Measurements from ENCODE around the gene SON. TPM values are rescaled to one million over a fixed set of nuclear protein-coding genes. Genes with fewer than 3 reads are reported as not detected.

The SON gene
- total and polyA plus RNA-seq, 2 of the 4 experiments (the other 2 are of a cell fraction): 81.6 to 146 TPM

- WGBS, 2 experiments (ENCODE audit: extremely low coverage in 2 of 2, insufficient read length in 1 of 2): 80% methylated on average over 2 of the region's 7 CpGs; no CpG with 5 or more reads in 1 of the 2 experiments
- no peak overlapping the region for H3K14ac ChIP-seq (replicated peaks; ENCODE audit: low read depth, low read length)
- H3K4me2 ChIP-seq (ENCODE audit: low read depth, low read length): no peak overlapping the region
- no peaks in the 10 kb centered on the region for H3K79me1 ChIP-seq (ENCODE audit: low read depth in 1 of 2, low read length in 2 of 2)
- no peaks in the 10 kb centered on the region for H3K27me3 ChIP-seq (ENCODE audit: control insufficient read depth, insufficient read depth, low read length)
- POLR2A ChIA-PET (ENCODE audit: unreplicated experiment): no interaction called here
- intact Hi-C loops (cut with micrococcal nuclease) (no loop called here), in situ Hi-C loops (cut with MboI; ENCODE audit: low sequenced_read_pairs) (no loop called here), dilution Hi-C loops (cut with HindIII; ENCODE audit: low sequenced_read_pairs, unreplicated experiment) (no loop called here)
- H3K9ac ChIP-seq (ENCODE audit: low read depth, low read length): no peak overlapping the region
- BruUV-seq (replicated peaks): no TSS peak
- no peak overlapping the region for H3K18ac ChIP-seq (ENCODE audit: low read depth, low read length)
- no peak overlapping the region for H2AK9ac ChIP-seq (replicated peaks; ENCODE audit: low read depth, low read length, poor library complexity)
- no peaks in the 10 kb centered on the region for H4K20me1 ChIP-seq (ENCODE audit: insufficient read depth, low read length)
- no peak overlapping the region for H2AFZ ChIP-seq (replicated peaks; ENCODE audit: low read length, poor library complexity)
- H3K4me3 ChIP-seq (ENCODE audit: insufficient read depth, low read depth, low read length): no peak overlapping the region
- H2AK5ac ChIP-seq (ENCODE audit: low read depth, low read length): no peak overlapping the region
- H2BK5ac ChIP-seq (ENCODE audit: low read depth, low read length, poor library complexity, severe bottlenecking): no peak overlapping the region
- TF ChIP-seq BHLHE40 (IDR thresholded peaks at IDR 0.05; ENCODE audit: low read depth, low read length) (no peak), RFX5 (IDR thresholded peaks at IDR 0.05; ENCODE audit: low read depth, low read length) (no peak), FOS (IDR thresholded peaks at IDR 0.05; ENCODE audit: low read depth, low read length) (no peak), CTCF (conservative IDR thresholded peaks at IDR 0.05; ENCODE audit: low read depth, low read length) (no peak), SMC3 (IDR thresholded peaks at IDR 0.05; ENCODE audit: low read depth, low read length) (no peak), CEBPB (IDR thresholded peaks at IDR 0.05; ENCODE audit: low read depth, low read length) (no peak), RAD21 (IDR thresholded peaks at IDR 0.05; ENCODE audit: low read length) (no peak), RCOR1 (IDR thresholded peaks at IDR 0.05; ENCODE audit: insufficient replicate concordance, low read length) (no peak), MAZ (IDR thresholded peaks at IDR 0.05; ENCODE audit: borderline replicate concordance, low read depth, low read length) (no peak), ELK1 (IDR thresholded peaks at IDR 0.05; ENCODE audit: borderline replicate concordance, low read depth, low read length) (no peak), USF2 (IDR thresholded peaks at IDR 0.05; ENCODE audit: low read depth, low read length) (no peak), MAFK (IDR thresholded peaks at IDR 0.05; ENCODE audit: low read depth, low read length) (no peak), NFE2L2 (IDR thresholded peaks at IDR 0.05; ENCODE audit: low read depth, low read length) (no peak), MXI1 (IDR thresholded peaks at IDR 0.05; ENCODE audit: borderline replicate concordance, low read depth, low read length) (no peak), CHD1 (IDR thresholded peaks at IDR 0.05; ENCODE audit: low read depth, low read length) (no peak)
- H3K9me3 ChIP-seq (ENCODE audit: control insufficient read depth, insufficient read depth, low read length): no peaks in the 10 kb centered on the region
- no peak overlapping the region for H2BK20ac ChIP-seq (ENCODE audit: low read depth, low read length)
- ATAC-seq (ENCODE audit: low read depth) (no peak), DNase-seq (no peak)
- no peak overlapping the region for H2BK15ac ChIP-seq (ENCODE audit: low read depth, low read length)
- no peaks in the 10 kb centered on the region for H3K4me1 ChIP-seq (ENCODE audit: control insufficient read depth, insufficient read depth, low read length)
- H3K56ac ChIP-seq (ENCODE audit: extremely low read depth, insufficient read depth, low read length): no peak overlapping the region
- no peak overlapping the region for H3K27ac ChIP-seq (ENCODE audit: insufficient read depth, low read length)
- H3K9me1 ChIP-seq (ENCODE audit: insufficient read depth, low read length): peaks cover 2% of the 10 kb centered on the region; the same call in 1 of the 2 replicates
- H4K8ac ChIP-seq (ENCODE audit: low read depth in 2 of 2, low read length in 2 of 2): no peak overlapping the region
- H2BK120ac ChIP-seq (ENCODE audit: low read depth, low read length): no peak overlapping the region
- peaks cover 12% of the 10 kb centered on the region for H3K36me3 ChIP-seq (ENCODE audit: control insufficient read depth, insufficient read depth, low read length)
- no peak overlapping the region for H4K5ac ChIP-seq (ENCODE audit: low read depth, low read length)
- H3K23ac ChIP-seq (ENCODE audit: low read depth, low read length): no peak overlapping the region
- H4K91ac ChIP-seq (ENCODE audit: insufficient read depth, low read depth, low read length): no peak overlapping the region
- H3K4ac ChIP-seq (ENCODE audit: low read depth, low read length): no peak overlapping the region
- CTCF ChIA-PET: interaction anchor here (0.7 kb wide), 1 partner anchor 223 kb away, joined by 3 read pairs; no protein-coding TSS in a partner anchor
Observed at GRCh38 chr21:33611006-33611744, 68.3 kb downstream of the SON start.

All from IMR-90 (cell line).